ENCODE measurements around the gene INHBC.
"Not testable (repeated sequence)": the region's sequence is repeated elsewhere in the genome, so short reads cannot be mapped to it uniquely, and the experiment has no call there.

The INHBC gene

DNA sequence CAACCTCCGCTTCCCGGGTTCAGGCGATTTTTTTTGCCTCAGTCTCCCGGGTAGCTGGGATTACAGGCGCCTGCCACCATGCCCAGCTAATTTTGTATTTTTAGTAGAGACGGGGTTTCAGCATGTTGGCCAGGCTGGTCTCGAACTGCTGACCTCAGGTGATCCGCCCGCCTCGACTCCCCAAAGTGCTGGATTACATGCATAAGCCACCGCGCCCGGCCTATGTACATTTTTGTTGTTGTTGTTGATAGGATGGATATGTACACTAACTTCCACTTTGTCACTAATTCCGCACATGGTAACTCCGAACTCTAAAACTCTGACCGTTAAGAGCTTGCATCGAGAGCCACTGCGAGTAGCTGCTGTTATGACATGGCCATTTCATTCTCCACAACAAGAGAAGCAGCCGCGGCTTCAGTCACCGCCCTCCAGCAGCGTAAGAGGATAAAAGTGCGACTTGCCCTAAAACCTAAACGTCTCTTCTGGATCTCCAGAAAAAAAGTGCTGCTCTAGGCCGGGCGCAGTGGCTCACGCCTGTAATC is 52.5 kb downstream of the INHBC start:
- no peak for DNase-seq (ENCODE audit: low read depth in 2 of 2)

DNA sequence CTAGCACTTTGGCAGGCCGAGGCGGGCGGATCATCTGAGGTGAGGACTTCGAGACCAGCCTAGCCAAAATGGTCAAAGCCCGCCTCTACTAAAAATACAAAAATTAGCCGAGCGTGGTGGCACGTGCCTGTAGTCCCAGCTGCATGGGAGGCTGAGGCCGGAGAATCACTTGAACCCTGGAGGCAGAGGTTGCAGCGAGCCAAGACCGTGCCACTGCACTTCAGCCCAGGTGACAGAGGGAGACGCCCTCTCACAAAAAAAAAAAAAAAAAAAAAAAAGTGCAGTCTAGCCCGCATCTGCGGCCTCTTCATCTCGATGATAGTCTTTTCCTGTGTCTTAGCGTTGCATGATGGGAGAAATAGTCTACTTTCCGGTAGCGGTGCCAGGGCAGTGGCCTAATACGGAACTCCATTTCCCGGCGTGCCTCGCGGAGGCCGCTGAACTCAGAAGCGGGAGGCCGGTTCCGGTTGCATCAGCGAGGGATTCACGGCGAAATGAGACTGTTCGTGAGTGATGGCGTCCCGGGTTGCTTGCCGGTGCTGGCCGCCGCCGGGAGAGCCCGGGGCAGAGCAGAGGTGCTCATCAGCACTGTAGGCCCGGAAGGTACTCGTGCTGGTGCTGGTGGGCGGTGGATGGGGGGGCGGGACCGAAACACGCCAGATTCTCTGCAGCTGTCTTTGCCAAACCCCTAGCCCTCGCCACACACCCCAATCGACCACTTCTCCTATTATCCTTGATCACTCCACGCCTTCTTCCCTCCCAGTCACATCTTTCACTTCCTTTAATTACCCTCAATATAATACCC is 53.2 kb downstream of the INHBC start, which contains the start of gene MARS1:
Gene MARS1, plus strand, starts transcription at position 472 of the 805 bp plus-strand sequence. Its CDS starts 23 bp downstream, at position 495.
- DNase-seq (ENCODE audit: low read depth in 2 of 2) = peak; percentile 71 to 79

DNA sequence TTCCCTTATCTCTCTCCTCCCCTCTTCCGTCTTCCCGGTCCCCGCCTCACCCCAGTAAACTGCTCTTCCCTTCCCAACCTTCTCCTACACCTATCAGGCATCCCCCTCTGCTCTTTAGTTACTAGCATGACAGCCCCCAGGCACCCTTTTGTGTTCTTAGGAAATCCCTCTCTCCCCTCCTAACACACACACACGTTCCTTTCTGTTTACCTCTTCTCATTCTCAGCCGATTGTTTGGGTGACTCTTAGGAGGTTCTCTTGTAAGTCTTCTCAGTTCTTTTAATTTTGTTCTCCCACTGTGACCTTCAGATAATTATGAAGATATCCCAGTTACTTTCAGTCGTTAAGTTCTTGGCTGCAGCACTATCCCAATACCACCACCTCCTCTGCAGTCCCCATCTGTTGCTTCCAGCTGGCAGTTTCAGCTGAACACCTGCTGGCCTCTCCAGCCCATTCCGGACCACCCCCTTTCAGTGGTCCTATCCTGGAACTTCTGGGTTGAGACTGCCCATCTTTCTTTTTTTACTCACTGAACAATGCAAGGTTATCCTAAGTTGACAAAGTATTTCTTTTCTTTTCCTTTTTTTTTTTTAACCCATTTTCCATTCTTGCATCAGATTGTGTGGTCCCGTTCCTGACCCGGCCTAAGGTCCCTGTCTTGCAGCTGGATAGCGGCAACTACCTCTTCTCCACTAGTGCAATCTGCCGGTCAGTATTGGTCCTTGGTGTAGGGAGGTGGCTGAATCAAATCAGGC is 54.0 kb downstream of the INHBC start:
- DNase-seq (ENCODE audit: low read depth in 2 of 2) = no peak

DNA sequence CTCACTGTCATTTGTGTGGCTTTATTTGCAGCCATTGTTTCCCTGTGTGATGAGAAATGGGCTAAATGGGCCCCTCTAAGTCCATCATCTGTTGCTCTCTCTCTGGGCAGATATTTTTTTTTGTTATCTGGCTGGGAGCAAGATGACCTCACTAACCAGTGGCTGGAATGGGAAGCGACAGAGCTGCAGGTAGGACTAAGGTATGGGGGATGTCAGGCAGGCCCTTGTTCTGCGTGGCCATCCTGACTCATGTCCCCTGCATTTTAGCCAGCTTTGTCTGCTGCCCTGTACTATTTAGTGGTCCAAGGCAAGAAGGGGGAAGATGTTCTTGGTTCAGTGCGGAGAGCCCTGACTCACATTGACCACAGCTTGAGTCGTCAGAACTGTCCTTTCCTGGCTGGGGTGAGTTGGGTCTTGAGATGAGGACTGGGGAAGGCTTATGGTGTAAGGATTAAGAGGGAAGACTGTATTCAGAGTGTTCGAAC is 54.6 kb downstream of the INHBC start:
- no peak for DNase-seq (ENCODE audit: low read depth in 2 of 2)

GRCh38 chr12:57490126-57490525 is 55.5 kb downstream of the INHBC start:
- no peak for DNase-seq (ENCODE audit: low read depth in 2 of 2)

DNA sequence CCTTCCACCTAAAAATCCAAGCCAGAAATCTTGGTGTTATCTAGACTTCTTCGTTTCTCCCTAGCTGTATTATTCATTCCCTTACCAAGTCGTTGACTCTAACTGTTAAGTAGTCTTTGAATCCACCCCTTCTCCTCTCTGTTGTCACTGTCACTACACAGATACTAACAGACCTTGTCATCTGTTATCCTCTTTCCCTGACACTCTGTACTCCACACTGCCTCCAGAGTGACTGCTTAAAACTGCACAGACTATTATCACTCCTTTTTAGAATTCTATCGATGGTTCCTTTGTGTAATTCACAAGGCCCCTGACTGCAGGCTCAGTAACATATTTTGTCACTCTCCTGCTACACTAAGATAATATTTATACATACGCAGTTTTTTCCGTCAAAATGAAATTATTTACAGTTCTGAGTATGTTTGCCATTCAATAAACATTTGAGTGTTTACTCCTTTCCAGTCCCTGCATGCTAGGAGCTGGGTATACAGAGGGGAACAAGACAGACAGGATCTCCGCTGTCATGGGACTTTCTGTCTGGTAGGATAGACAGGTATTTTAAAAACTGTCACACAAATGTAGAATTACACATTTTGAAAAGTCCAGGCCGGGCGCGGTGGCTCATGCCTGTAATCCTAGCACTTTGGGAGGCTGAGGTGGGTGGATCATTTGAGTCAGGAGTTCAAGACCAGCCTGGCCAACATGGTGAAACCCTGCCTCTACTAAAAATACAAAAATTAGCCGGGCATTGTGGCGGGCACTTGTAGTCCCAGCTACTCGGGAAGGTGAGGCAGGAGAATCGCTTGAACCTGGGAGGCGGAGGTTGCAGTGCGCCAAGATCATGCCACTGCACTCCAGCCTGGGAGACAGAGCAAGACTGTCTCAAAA is 57.1 kb downstream of the INHBC start:
- no peak for DNase-seq (ENCODE audit: low read depth in 2 of 2)

- not testable (repeated sequence) for DNase-seq (ENCODE audit: low read depth in 2 of 2)
These were observed 60.6 kb downstream of the INHBC start for GRCh38 chr12:57495051-57495701.

GRCh38 chr12:57496822-57497221 is 62.2 kb downstream of the INHBC start:
- DNase-seq (ENCODE audit: low read depth in 2 of 2) = no peak

DNA sequence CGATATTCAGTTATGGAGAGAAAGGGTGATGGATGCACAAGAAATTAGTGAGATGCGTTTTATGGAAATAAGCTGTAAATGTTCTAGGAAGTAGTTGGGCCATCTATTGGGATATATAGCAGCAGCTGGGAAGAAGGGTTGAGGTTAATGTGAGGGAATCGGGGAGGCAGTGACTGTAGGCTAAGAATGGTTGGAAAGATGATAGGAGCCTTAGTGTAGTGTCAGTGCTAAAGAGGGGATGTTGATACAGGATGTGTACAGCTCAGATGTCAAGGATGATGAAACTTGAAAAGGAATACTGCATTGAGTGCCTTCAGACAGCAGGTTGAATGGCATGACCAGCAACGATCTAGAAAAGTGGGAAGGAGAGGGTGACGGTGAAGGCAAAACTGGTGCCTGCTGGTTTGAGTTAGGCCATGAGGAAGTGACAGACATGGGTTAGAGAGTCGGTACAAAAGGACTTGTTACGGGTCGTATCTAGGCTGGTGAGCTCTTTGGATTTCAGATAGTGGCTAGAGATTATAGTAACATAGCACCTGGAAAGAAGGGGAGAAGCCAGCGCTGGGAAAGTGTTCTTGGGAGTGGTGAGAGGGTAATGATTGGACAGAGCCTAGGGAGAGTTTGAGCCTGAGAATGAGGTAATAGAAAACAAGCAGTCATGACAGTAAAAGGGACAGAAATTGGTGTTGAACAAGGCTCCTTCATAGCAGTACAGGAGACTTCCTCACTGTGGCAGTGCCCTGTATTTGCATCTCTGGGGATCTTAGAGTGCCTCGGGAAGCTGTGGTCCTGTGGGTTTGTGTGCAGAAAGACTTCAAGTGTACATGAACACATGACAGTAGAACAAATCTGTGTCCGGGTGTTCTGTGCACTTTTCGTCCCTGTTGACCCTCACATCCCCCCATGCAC is 62.9 kb downstream of the INHBC start:
- no peak for DNase-seq (ENCODE audit: low read depth in 2 of 2)

GRCh38 chr12:57498132-57498502 is 63.5 kb downstream of the INHBC start:
- no peak for DNase-seq (ENCODE audit: low read depth in 2 of 2)

DNA sequence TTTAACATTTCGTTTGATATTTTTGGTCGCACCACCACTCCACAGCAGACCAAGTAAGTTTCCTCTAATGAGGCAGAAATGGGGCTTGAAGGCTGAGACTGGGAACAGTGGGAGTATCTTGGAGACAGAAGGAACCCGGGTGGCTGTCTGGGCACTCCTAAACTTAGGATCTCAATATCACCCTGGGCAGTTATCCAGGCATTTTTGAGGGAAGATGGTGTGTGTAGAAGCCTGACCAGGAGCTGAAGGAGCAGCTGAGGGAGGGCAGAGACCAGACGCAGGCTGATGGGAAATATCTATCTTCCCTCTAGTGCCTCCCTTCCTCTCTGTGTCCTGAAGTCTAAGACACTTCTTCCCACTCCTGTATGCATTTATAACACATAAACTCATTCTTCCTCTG is 64.0 kb downstream of the INHBC start:
- no peak for DNase-seq (ENCODE audit: low read depth in 2 of 2)

DNA sequence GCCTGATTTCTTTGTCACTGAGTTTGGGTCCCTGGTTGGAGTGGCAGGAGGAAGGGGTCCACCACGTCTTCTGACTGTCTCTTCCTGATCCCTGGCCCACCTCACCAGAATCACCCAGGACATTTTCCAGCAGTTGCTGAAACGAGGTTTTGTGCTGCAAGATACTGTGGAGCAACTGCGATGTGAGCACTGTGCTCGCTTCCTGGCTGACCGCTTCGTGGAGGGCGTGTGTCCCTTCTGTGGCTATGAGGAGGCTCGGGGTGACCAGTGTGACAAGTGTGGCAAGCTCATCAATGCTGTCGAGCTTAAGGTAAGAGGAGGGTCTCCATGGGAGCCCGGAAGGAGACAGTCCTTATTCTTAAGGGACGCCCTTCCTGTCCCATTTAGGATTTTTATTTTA is 65.6 kb downstream of the INHBC start:
- no peak for DNase-seq (ENCODE audit: low read depth in 2 of 2)
